Activated CD8-positive, alpha-beta memory T cell treated with anti-CD3 and anti-CD28 coated beads for 4 hours (primary cell): ENCODE results near the gene ATG101.
A peak's percentile ranks its signal among the peaks of the same experiment; 100 is the strongest.

ENCODE experiments used
- DNase-seq, 2 donors: peaks; one replicate each; pipeline ENCODE4 v3.0.0-alpha.2; 2020; ENCODE audit warnings: low read depth in 2 of 2

ATG101 gene

GRCh38 chr12:52069327-52070184 lies at the start of gene ATG101:
Gene ATG101 (plus strand): TSS chr12:52069978. CDS start chr12:52073651, 3,673 bp downstream.
- peak; percentile 67 to 80 for DNase-seq

GRCh38 chr12:52020539-52021336 lies 49.0 kb upstream of the ATG101 start:
- DNase-seq, result no peak

GRCh38 chr12:52022841-52023181 lies 47.0 kb upstream of the ATG101 start:
- DNase-seq, result no peak

GRCh38 chr12:52023182-52023975 lies 46.4 kb upstream of the ATG101 start:
- peak; percentile 79 to 84 for DNase-seq

- no peak for DNase-seq
Measured at GRCh38 chr12:52023976-52024688, 45.6 kb upstream of the ATG101 start.

- DNase-seq, result no peak
Measured at GRCh38 chr12:52024845-52025230, 44.9 kb upstream of the ATG101 start.

GRCh38 chr12:52026263-52026662 lies 43.5 kb upstream of the ATG101 start:
- DNase-seq, result no peak

- DNase-seq, result no peak
Measured at GRCh38 chr12:52027085-52027843, 42.5 kb upstream of the ATG101 start.

GRCh38 chr12:52029685-52030084 lies 40.1 kb upstream of the ATG101 start:
- no peak for DNase-seq

- DNase-seq, result no peak
Measured at GRCh38 chr12:52032446-52032803, 37.4 kb upstream of the ATG101 start.

- peak; percentile 76 to 80 for DNase-seq
Measured at GRCh38 chr12:52032804-52033445, 36.9 kb upstream of the ATG101 start.

GRCh38 chr12:52033446-52034140 lies 36.2 kb upstream of the ATG101 start:
- DNase-seq, result no peak

GRCh38 chr12:52035190-52035589 lies 34.6 kb upstream of the ATG101 start:
- no peak for DNase-seq

GRCh38 chr12:52035926-52036325 lies 33.9 kb upstream of the ATG101 start:
- no peak for DNase-seq

GRCh38 chr12:52036587-52037171 lies 33.1 kb upstream of the ATG101 start:
- DNase-seq, result peak; percentile 78 to 82

- DNase-seq, result no peak
Measured at GRCh38 chr12:52037248-52037861, 32.4 kb upstream of the ATG101 start.

- no peak for DNase-seq
Measured at GRCh38 chr12:52038447-52038846, 31.3 kb upstream of the ATG101 start.

- no peak for DNase-seq
Measured at GRCh38 chr12:52041035-52041434, 28.7 kb upstream of the ATG101 start.

GRCh38 chr12:52041695-52042123 lies 28.1 kb upstream of the ATG101 start:
- no peak for DNase-seq
